Measurements from ENCODE around the gene PTPRF. TPM values are rescaled to one million over a fixed set of nuclear protein-coding genes. Genes with fewer than 3 reads are reported as not detected.

PTPRF gene
- total RNA-seq, 4 donors from 2014 or later = 53.2 to 80.6 (median 71.7) TPM

- Histone ChIP-seq H3K4me1 (peaks cover 12 to 38% of the 10 kb centered on the region in 2 donors), H3K27ac (no peak overlapping the region), H3K27me3 (no peaks in the 10 kb centered on the region), H3K9me3 (no peaks in the 10 kb centered on the region), H3K4me3 (replicated peaks in 1 of 3) (no peak overlapping the region), H3K36me3 (no peaks in the 10 kb centered on the region)
- no peak for DNase-seq
- TF ChIP-seq POLR2A (IDR thresholded peaks at IDR 0.05) (no peak), CTCF (IDR thresholded peaks at IDR 0.05) (no peak)
- 56 to 61% methylated on average over 18 to 19 of the region's 19 CpGs for WGBS, 2 donors
- intact Hi-C loops (cut with DNase I) = no loop called here
Measured at GRCh38 chr1:43564551-43565348, 34.1 kb downstream of the PTPRF start.

GRCh38 chr1:43565600-43566360 lies 35.1 kb downstream of the PTPRF start:
- peak overlapping the region in 1 of 3 donors; percentile 26 for H3K4me3 ChIP-seq (replicated peaks in 1 of 3)
- no peaks in the 10 kb centered on the region for H3K27me3 ChIP-seq
- intact Hi-C loops (cut with DNase I) = no loop called here
- H3K9me3 ChIP-seq = no peaks in the 10 kb centered on the region
- no peak for TF ChIP-seq POLR2A (IDR thresholded peaks at IDR 0.05)
- no peak for TF ChIP-seq CTCF (IDR thresholded peaks at IDR 0.05)
- no peak overlapping the region for H3K27ac ChIP-seq
- WGBS, 2 donors = 21 to 29% methylated on average over 10 to 21 of the region's 62 CpGs
- peaks cover 12 to 38% of the 10 kb centered on the region in 2 donors for H3K4me1 ChIP-seq
- DNase-seq = peak; percentile 70 to 72
- H3K36me3 ChIP-seq = no peaks in the 10 kb centered on the region

GRCh38 chr1:43566382-43567044 lies 35.8 kb downstream of the PTPRF start:
- H3K27me3 ChIP-seq = no peaks in the 10 kb centered on the region
- H3K36me3 ChIP-seq = no peaks in the 10 kb centered on the region
- DNase-seq = no peak
- H3K27ac ChIP-seq = no peak overlapping the region
- no peak for TF ChIP-seq POLR2A (IDR thresholded peaks at IDR 0.05)
- no peak for TF ChIP-seq CTCF (IDR thresholded peaks at IDR 0.05)
- intact Hi-C loops (cut with DNase I) = no loop called here
- H3K4me3 ChIP-seq (replicated peaks in 1 of 3) = no peak overlapping the region
- 86 to 95% methylated on average over 11 to 16 of the region's 16 CpGs for WGBS, 2 donors
- H3K4me1 ChIP-seq = peaks cover 12 to 38% of the 10 kb centered on the region in 2 donors
- H3K9me3 ChIP-seq = no peaks in the 10 kb centered on the region

- H3K27ac ChIP-seq = no peak overlapping the region
- intact Hi-C loops (cut with DNase I) = no loop called here
- no peaks in the 10 kb centered on the region for H3K9me3 ChIP-seq
- no peaks in the 10 kb centered on the region for H3K27me3 ChIP-seq
- H3K4me1 ChIP-seq = peaks cover 11 to 39% of the 10 kb centered on the region in 2 donors
- H3K4me3 ChIP-seq (replicated peaks in 1 of 3) = no peak overlapping the region
- DNase-seq = no peak
- WGBS, 2 donors = 67 to 71% methylated on average over 6 of the region's 6 CpGs
- no peaks in the 10 kb centered on the region for H3K36me3 ChIP-seq
- no peak for TF ChIP-seq POLR2A (IDR thresholded peaks at IDR 0.05)
- no peak for TF ChIP-seq CTCF (IDR thresholded peaks at IDR 0.05)
Measured at GRCh38 chr1:43569175-43569574, 38.5 kb downstream of the PTPRF start.
